Right cardiac atrium (tissue), 5 donors: ENCODE measurements around the gene DNAJB14. TPM values are rescaled to one million over a fixed set of nuclear protein-coding genes. Genes with fewer than 3 reads are reported as not detected.
A peak's percentile ranks its signal among the peaks of the same experiment; 100 is the strongest.

ENCODE experiments used
- ATAC-seq, 2 donors: fragments of 200-7000 bp; cut with Tn5 transposase; one replicate each; pipeline versions ENCODE4 v1.8.0 to v1.9.1; 2020; ENCODE audit warnings: moderate library complexity in 2 of 2, mild to moderate bottlenecking in 1 of 2
- DNase-seq, 3 donors: peaks; one replicate each; pipeline ENCODE4 v3.0.0-alpha.2; 2020
- H3K27ac ChIP-seq: one replicate; pipeline ENCODE4 v1.5.1; 2013; ENCODE audit warnings: mild to moderate bottlenecking, low read length, control low read depth, moderate library complexity
- H3K27me3 ChIP-seq: one replicate; pipeline ENCODE4 v1.6.1; 2013; ENCODE audit not compliant: control insufficient read depth, insufficient read depth
- H3K4me1 ChIP-seq: one replicate; pipeline ENCODE4 v1.6.1; 2013; ENCODE audit warnings: low read length; ENCODE audit not compliant: control insufficient read depth, insufficient read depth
- H3K4me3 ChIP-seq: one replicate; pipeline ENCODE4 v1.5.1; 2013; ENCODE audit warnings: low read length, control low read depth
- H3K9me3 ChIP-seq: one replicate; pipeline ENCODE4 v1.6.1; 2013; ENCODE audit warnings: low read length; ENCODE audit not compliant: control insufficient read depth
- WGBS: extraction: QIAGEN DNeasy Blood & Tissue Kit; methylation state at CpG from one replicate; pipeline ENCODE4 v1.1.7; 2013; 5-methylcytosine and 5-hydroxymethylcytosine counted together
- intact Hi-C, 4 donors: fragments of 100-400 bp; cut with DNase I; formaldehyde crosslinking; loops; one replicate each; pipeline versions ENCODE4 v1.11.0 to v1.14.0; 2022 to 2023
- polyA plus RNA-seq: library from polyadenylated mRNA; stranded (reverse); fragments of 200-250 nt; gene quantifications from one replicate; pipeline ENCODE4 v1.2.3, GENCODE V29; 2013
- total RNA-seq, 4 donors: library from RNA; stranded (reverse); fragmentation: NEBNext Ultra II Directional; extraction: Animal tissue kit (Norgen Biotek cat#: 25700); gene quantifications; one replicate each; pipeline ENCODE4 v1.2.1, GENCODE V29; 2021
- donor health status: healthy with polysubstance abuse.
- donor health status: DM: no; HTN: yes; CAD: no.
- donor health status: DM: no; HTN: no; CAD: no.
- donor health status: DM: no; HTN: yes; CAD: no; lungs with severe emphysema.
- donor health status: DM: yes; HTN: yes; CAD: no.

The DNAJB14 gene
- total and polyA plus RNA-seq, 5 donors = 6.5 to 29.0 (median 26.4) TPM

- H3K4me1 ChIP-seq = no peaks in the 10 kb centered on the region
- peak overlapping the region; percentile 45 for H3K27ac ChIP-seq
- ATAC-seq (peak in 1 of 2 donors; percentile 18), DNase-seq (no peak)
- whole genome bisulfite sequencing = 47% methylated on average over 8 of the region's 8 CpGs
- no peak overlapping the region for H3K4me3 ChIP-seq
- intact Hi-C loops = no loop called here
- no peaks in the 10 kb centered on the region for H3K9me3 ChIP-seq
- H3K27me3 ChIP-seq = no peaks in the 10 kb centered on the region
Observed at GRCh38 chr4:99868126-99868596, 78.3 kb downstream of the DNAJB14 start.

- intact Hi-C loops = no loop called here
- 55% methylated on average over 3 of the region's 3 CpGs for WGBS
- no peak for ATAC-seq
Observed at GRCh38 chr4:99863804-99864203, 82.6 kb downstream of the DNAJB14 start.

GRCh38 chr4:99861120-99861905 lies 85.1 kb downstream of the DNAJB14 start:
- no peak for ATAC-seq

More at GRCh38 chr4:99863804-99864203, 82.6 kb downstream of the DNAJB14 start:
- H3K9me3 ChIP-seq = no peaks in the 10 kb centered on the region
- no peak overlapping the region for H3K27ac ChIP-seq
- no peaks in the 10 kb centered on the region for H3K4me1 ChIP-seq
- H3K4me3 ChIP-seq = no peak overlapping the region
- H3K27me3 ChIP-seq = no peaks in the 10 kb centered on the region
- no peak for DNase-seq

GRCh38 chr4:99860521-99860920 lies 85.9 kb downstream of the DNAJB14 start:
- intact Hi-C loops = no loop called here

More at GRCh38 chr4:99861120-99861905, 85.1 kb downstream of the DNAJB14 start:
- Histone ChIP-seq H3K4me3 (no peak overlapping the region), H3K9me3 (no peaks in the 10 kb centered on the region), H3K27me3 (no peaks in the 10 kb centered on the region), H3K4me1 (peaks cover 1% of the 10 kb centered on the region), H3K27ac (no peak overlapping the region)
- intact Hi-C loops = no loop called here
- no peak for DNase-seq
- WGBS = 47% methylated on average over 5 of the region's 5 CpGs

DNA sequence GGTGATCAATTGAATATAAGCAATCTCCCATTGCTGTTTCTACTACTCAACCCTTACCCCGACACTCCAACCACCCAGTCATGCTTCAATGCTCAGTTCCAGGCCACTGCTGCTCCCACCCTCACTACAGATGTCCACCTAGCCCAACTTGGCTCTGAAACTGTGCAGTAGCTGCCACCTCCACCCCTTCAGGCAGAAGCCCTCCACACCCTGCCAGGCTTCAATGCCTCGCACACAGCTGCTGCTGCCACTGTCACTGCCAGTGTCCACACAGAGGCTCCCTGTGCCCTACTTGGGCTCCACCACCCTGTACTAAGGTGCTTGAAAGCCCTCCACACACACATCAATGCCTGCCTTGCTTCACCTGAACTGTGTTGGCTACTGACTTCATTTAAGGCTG lies 86.8 kb downstream of the DNAJB14 start:
- peaks cover 1% of the 10 kb centered on the region for H3K4me1 ChIP-seq
- no peak overlapping the region for H3K4me3 ChIP-seq
- no peaks in the 10 kb centered on the region for H3K9me3 ChIP-seq
- ATAC-seq (no peak), DNase-seq (no peak)
- WGBS = 87% methylated on average over 2 of the region's 2 CpGs
- intact Hi-C loops = no loop called here
- no peak overlapping the region for H3K27ac ChIP-seq
- H3K27me3 ChIP-seq = no peaks in the 10 kb centered on the region

More at GRCh38 chr4:99860521-99860920, 85.9 kb downstream of the DNAJB14 start:
- ATAC-seq = no peak
- Histone ChIP-seq H3K27me3 (no peaks in the 10 kb centered on the region), H3K4me3 (no peak overlapping the region), H3K4me1 (peaks cover 1% of the 10 kb centered on the region), H3K9me3 (no peaks in the 10 kb centered on the region), H3K27ac (no peak overlapping the region)
- no peak for DNase-seq
- WGBS = 71% methylated on average over 2 of the region's 2 CpGs

DNA sequence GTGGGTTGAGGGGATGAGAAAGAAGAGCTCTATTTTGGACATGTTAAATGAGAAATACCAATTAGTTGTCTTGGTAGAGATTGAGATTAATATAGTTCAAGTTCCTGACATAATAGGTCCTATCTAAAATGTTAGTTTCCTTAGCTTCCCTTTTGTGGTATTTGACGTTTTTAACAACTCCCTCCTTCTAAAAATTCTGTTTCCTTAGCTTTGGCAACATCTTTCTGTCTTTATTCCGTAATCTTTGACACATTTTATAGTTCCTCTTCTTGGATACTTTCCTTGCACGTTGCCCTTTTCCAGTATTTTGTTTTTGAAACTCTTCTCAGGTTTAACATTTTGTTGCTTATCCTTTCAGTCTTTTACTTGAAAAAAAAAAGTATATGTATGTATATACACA lies 89.1 kb downstream of the DNAJB14 start:
- ATAC-seq = no peak
- no peak overlapping the region for H3K27ac ChIP-seq
- H3K4me1 ChIP-seq = peaks cover 1% of the 10 kb centered on the region
- intact Hi-C loops = no loop called here
- H3K4me3 ChIP-seq = no peak overlapping the region
- no peaks in the 10 kb centered on the region for H3K9me3 ChIP-seq
- WGBS = 50% methylated on average over 3 of the region's 3 CpGs
- no peak for DNase-seq
- no peaks in the 10 kb centered on the region for H3K27me3 ChIP-seq

DNA sequence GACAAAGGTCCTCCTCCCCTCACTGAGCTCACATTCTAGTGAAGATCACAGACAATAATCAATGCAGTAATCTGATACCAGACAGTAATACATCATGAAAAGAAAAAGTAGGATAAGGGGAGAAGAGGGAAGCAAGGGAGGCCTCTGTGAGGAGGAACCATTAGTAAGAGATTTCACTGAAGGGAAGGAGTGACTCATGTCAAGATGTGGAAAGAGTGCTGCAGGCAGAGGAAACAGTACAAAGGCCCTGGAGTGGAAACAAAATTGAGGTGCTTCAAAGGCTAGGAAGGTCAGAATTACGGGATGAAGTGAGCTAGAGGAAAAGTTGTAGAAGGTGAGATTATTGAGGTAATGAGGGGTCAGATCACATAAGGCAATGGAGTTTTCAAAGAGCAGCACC lies 90.3 kb downstream of the DNAJB14 start:
- peaks cover 1% of the 10 kb centered on the region for H3K4me1 ChIP-seq
- intact Hi-C loops = no loop called here
- no peaks in the 10 kb centered on the region for H3K9me3 ChIP-seq
- no peak overlapping the region for H3K4me3 ChIP-seq
- peak; percentile 51 to 59 for ATAC-seq
- DNase-seq = no peak
- WGBS = 55% methylated on average over 1 of the region's 1 CpG
- H3K27me3 ChIP-seq = no peaks in the 10 kb centered on the region
- H3K27ac ChIP-seq = no peak overlapping the region

GRCh38 chr4:99855678-99856077 lies 90.7 kb downstream of the DNAJB14 start:
- ATAC-seq = peak in 1 of 2 donors; percentile 45
- Histone ChIP-seq H3K27ac (no peak overlapping the region), H3K4me1 (peaks cover 1% of the 10 kb centered on the region), H3K9me3 (no peaks in the 10 kb centered on the region), H3K27me3 (no peaks in the 10 kb centered on the region), H3K4me3 (no peak overlapping the region)
- intact Hi-C loops = no loop called here
- no peak for DNase-seq
- 68% methylated on average over 1 of the region's 1 CpG for WGBS

GRCh38 chr4:99853999-99854398 lies 92.4 kb downstream of the DNAJB14 start:
- no peak overlapping the region for H3K27ac ChIP-seq
- 59% methylated on average over 1 of the region's 1 CpG for WGBS

GRCh38 chr4:99853190-99853589 lies 93.2 kb downstream of the DNAJB14 start:
- WGBS = 74% methylated on average over 3 of the region's 3 CpGs
- peaks cover 1% of the 10 kb centered on the region for H3K4me1 ChIP-seq
- H3K27ac ChIP-seq = no peak overlapping the region
- DNase-seq = no peak
- intact Hi-C loops = no loop called here
- no peaks in the 10 kb centered on the region for H3K27me3 ChIP-seq
- no peak overlapping the region for H3K4me3 ChIP-seq
- no peaks in the 10 kb centered on the region for H3K9me3 ChIP-seq
- no peak for ATAC-seq

More at GRCh38 chr4:99853999-99854398, 92.4 kb downstream of the DNAJB14 start:
- ATAC-seq = no peak
- no peak for DNase-seq
- intact Hi-C loops = no loop called here
- Histone ChIP-seq H3K4me1 (peaks cover 1% of the 10 kb centered on the region), H3K27me3 (no peaks in the 10 kb centered on the region), H3K9me3 (no peaks in the 10 kb centered on the region), H3K4me3 (no peak overlapping the region)

GRCh38 chr4:99852199-99852749 lies 94.1 kb downstream of the DNAJB14 start:
- Histone ChIP-seq H3K27me3 (no peaks in the 10 kb centered on the region), H3K4me1 (peaks cover 1% of the 10 kb centered on the region), H3K4me3 (no peak overlapping the region), H3K27ac (no peak overlapping the region), H3K9me3 (no peaks in the 10 kb centered on the region)
- DNase-seq (no peak), ATAC-seq (no peak)
- intact Hi-C loops = no loop called here
- 81% methylated on average over 3 of the region's 3 CpGs for WGBS
